ENCODE results near the gene KIF12. TPM values are rescaled to one million over a fixed set of nuclear protein-coding genes. Genes with fewer than 3 reads are reported as not detected.

The KIF12 gene
- total RNA-seq, 1 experiment from 2014 or later = not detected

DNA sequence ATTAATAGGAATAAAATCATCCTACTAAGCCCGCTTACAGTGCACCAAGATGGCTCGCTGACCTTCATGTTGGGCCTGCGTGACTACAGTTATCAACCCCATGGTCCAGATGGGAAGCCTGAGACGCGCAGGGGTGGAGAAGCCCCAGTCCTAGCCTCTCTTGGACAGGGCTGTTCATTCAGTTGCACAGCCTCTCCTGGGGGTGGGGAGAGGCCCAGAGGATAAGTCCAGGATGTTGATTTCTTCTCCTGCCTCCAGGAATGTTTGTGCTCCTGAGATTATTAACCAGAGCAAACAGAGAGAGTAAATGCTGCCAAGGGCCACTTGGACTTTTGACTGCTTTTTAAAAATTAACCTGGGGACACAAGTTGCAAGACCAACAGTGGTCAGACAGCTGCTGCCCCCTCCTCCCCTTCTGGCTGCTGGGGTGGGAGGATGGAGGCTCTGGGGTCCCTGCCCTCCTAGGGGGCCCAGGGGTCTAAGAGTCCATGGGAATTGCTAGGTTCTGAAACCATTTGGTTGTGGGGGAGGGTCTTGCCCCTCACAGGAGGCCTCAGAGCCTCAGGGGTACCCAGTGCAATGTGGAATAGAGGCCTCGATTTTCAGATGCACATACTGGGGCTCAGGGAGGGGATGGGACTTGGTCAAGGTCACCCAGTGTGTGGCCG lies 18.2 kb downstream of the KIF12 start:
- Histone ChIP-seq H3K9me3 (ENCODE audit: low read length) (no peaks in the 10 kb centered on the region), H3K4me2 (ENCODE audit: low read depth, low read length, poor library complexity, severe bottlenecking) (no peak overlapping the region), H3K4me1 (ENCODE audit: low read length) (no peaks in the 10 kb centered on the region), H3K27ac (ENCODE audit: low read length) (no peak overlapping the region), H4K20me1 (ENCODE audit: insufficient read depth, low read depth, low read length) (no peaks in the 10 kb centered on the region), H3K79me2 (ENCODE audit: low read length) (no peaks in the 10 kb centered on the region), H3K27me3 (ENCODE audit: low read length) (no peaks in the 10 kb centered on the region), H3K9ac (ENCODE audit: low read length) (no peak overlapping the region), H3K9me2 (replicated peaks; ENCODE audit: insufficient read depth, low read length) (no peaks in the 10 kb centered on the region), H3K36me3 (ENCODE audit: insufficient read depth, low read length) (no peaks in the 10 kb centered on the region), H2AFZ (ENCODE audit: low read length) (no peak overlapping the region), H3K4me3 (ENCODE audit: low read length) (no peak overlapping the region)
- DNase-seq = no peak

DNA sequence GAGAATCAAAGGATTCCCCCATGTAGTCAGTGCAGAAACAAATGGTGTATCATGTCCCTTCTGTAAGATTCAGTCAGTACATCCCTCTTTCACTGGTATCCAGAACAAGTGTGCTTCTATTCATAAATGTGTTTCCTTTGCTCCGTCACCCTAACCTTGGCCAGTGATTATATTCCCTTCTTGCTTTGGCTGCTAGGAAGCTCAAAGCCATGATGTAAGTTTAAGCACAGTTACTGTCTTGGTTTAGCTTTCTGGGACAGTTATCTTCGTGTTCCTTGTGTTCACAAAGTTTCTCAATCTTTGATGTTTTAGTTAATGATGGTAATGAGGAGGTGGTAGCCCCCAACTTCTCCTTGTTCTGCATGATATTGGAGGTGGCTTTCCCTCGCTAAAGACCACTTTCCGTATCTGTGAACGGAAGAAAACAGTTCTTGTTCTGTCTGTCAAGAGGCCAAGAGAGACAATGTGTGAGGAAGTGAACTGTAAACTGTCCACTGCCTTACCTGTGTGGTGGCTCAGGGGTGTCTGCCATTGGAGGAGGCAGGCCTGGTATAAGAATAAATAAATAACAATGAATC lies 18.8 kb downstream of the KIF12 start:
- Histone ChIP-seq H2AFZ (ENCODE audit: low read length) (no peak overlapping the region), H3K36me3 (ENCODE audit: insufficient read depth, low read length) (no peaks in the 10 kb centered on the region), H4K20me1 (ENCODE audit: insufficient read depth, low read depth, low read length) (no peaks in the 10 kb centered on the region), H3K27me3 (ENCODE audit: low read length) (no peaks in the 10 kb centered on the region), H3K79me2 (ENCODE audit: low read length) (no peaks in the 10 kb centered on the region), H3K4me2 (ENCODE audit: low read depth, low read length, poor library complexity, severe bottlenecking) (no peak overlapping the region), H3K4me1 (ENCODE audit: low read length) (no peaks in the 10 kb centered on the region), H3K27ac (ENCODE audit: low read length) (no peak overlapping the region), H3K4me3 (ENCODE audit: low read length) (no peak overlapping the region), H3K9me3 (ENCODE audit: low read length) (no peaks in the 10 kb centered on the region), H3K9me2 (replicated peaks; ENCODE audit: insufficient read depth, low read length) (no peaks in the 10 kb centered on the region), H3K9ac (ENCODE audit: low read length) (no peak overlapping the region)
- DNase-seq = no peak

DNA sequence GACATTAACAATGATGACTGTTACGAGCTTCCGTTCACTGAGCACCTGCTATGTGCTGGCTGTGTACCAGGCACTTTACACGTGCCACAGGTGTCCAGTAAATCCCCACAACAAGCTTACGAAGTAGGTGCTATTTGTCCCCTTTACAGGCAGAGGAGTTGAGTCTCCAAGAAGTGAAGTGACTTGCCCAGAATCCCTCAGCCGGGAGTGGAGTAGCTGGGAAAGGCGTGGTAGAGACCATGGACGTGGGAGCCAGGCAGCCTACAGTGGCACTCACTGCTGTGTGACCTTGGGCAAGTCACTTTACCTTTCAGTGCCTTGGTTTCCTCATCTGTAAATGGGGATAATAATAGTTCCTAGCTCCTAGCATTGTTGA lies 20.3 kb downstream of the KIF12 start:
- H3K4me2 ChIP-seq (ENCODE audit: low read depth, low read length, poor library complexity, severe bottlenecking) = no peak overlapping the region
- H3K36me3 ChIP-seq (ENCODE audit: insufficient read depth, low read length) = no peaks in the 10 kb centered on the region
- no peaks in the 10 kb centered on the region for H3K9me2 ChIP-seq (replicated peaks; ENCODE audit: insufficient read depth, low read length)
- H3K27me3 ChIP-seq (ENCODE audit: low read length) = no peaks in the 10 kb centered on the region
- no peak overlapping the region for H3K27ac ChIP-seq (ENCODE audit: low read length)
- H3K9me3 ChIP-seq (ENCODE audit: low read length) = no peaks in the 10 kb centered on the region
- no peak overlapping the region for H2AFZ ChIP-seq (ENCODE audit: low read length)
- H3K4me1 ChIP-seq (ENCODE audit: low read length) = no peaks in the 10 kb centered on the region
- H3K9ac ChIP-seq (ENCODE audit: low read length) = no peak overlapping the region
- H4K20me1 ChIP-seq (ENCODE audit: insufficient read depth, low read depth, low read length) = no peaks in the 10 kb centered on the region
- no peak overlapping the region for H3K4me3 ChIP-seq (ENCODE audit: low read length)
- H3K79me2 ChIP-seq (ENCODE audit: low read length) = no peaks in the 10 kb centered on the region
- DNase-seq = no peak

DNA sequence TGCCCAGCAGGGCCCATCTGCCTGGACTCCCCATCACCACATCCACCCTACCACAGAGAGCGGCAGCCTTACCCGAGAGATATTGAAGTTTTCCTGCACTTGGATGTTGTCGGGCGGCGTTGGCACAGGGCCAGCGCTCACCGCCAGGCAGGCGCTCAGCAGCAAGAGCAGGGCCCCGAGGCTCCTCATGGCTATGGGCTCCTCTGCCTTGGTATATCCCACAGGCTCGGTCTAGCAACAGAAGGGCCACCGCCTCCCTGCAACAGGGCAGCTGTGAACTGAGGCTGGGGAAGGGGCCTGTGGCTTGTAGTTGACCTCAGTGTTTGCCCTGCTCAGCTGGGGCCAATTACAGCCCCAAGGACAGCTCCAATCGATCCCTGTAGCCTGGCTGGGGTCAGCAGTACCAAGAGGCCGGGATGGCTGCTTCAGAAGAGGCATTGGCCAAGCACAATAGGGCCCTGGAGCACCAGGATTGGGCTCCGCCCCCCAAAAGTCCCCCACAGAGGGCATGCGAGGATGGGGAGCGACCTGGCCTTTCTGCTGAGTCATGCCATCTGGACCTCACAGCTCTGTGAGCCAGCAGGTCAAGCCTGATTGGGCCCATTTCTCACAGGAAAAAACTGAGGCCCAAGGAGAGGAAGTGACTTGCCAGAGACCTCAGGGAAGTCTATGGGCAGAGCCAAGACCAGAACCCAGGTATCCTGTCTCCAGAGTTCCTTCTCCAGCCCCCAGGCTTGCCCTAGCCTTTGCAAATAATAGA lies 20.9 kb downstream of the KIF12 start, which contains the start of gene AMBP:
Gene AMBP, minus strand, starts transcription at position 280 of the 760 bp plus-strand sequence. Its CDS starts 91 bp downstream, at position 189.
- Histone ChIP-seq H3K4me1 (ENCODE audit: low read length) (no peaks in the 10 kb centered on the region), H3K27me3 (ENCODE audit: low read length) (no peaks in the 10 kb centered on the region), H3K9me2 (replicated peaks; ENCODE audit: insufficient read depth, low read length) (no peaks in the 10 kb centered on the region), H4K20me1 (ENCODE audit: insufficient read depth, low read depth, low read length) (no peaks in the 10 kb centered on the region), H3K4me3 (ENCODE audit: low read length) (no peak within 1 kb of the TSS), H3K9me3 (ENCODE audit: low read length) (no peaks in the 10 kb centered on the region), H3K9ac (ENCODE audit: low read length) (no peak within 1 kb of the TSS), H3K27ac (ENCODE audit: low read length) (no peak within 1 kb of the TSS), H2AFZ (ENCODE audit: low read length) (no peak within 1 kb of the TSS), H3K36me3 (ENCODE audit: insufficient read depth, low read length) (no peaks in the 10 kb centered on the region), H3K4me2 (ENCODE audit: low read depth, low read length, poor library complexity, severe bottlenecking) (no peak within 1 kb of the TSS), H3K79me2 (ENCODE audit: low read length) (no peaks in the 10 kb centered on the region)
- no peak for DNase-seq

DNA sequence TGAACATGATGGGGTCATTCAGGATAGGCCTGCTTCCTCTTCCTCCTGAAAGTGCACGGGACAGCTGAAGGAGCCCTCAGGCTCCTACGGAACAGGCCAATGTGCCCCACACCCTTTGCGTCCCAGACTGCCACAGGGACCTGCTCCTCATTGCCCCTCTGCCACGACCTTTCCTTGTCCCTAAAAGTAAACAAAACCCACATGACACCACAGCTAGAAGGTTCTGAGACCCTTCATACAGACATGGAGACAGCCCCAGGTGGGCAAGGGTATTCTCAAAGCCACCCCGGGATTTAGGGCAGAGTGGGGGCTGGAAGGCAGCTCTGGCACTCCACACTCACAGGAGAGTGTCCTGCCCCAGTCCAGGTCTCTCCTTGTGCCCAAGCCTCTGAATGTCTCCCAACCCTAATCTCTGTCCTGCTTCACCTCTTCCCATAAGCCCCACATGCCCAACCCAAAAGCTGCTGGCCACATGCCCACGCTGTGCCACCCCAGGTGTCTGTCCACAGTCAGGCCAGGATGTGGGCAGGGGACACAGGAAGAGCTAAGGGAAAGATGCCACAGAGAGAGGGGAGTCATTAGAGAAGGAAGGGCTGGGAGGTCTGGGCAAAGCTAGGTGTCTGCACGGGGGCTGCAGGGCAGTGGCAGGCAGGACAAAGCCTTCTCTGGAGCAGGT lies 21.8 kb downstream of the KIF12 start:
- Histone ChIP-seq H3K4me1 (ENCODE audit: low read length) (no peaks in the 10 kb centered on the region), H3K4me3 (ENCODE audit: low read length) (no peak overlapping the region), H3K9me2 (replicated peaks; ENCODE audit: insufficient read depth, low read length) (no peaks in the 10 kb centered on the region), H4K20me1 (ENCODE audit: insufficient read depth, low read depth, low read length) (no peaks in the 10 kb centered on the region), H3K4me2 (ENCODE audit: low read depth, low read length, poor library complexity, severe bottlenecking) (no peak overlapping the region), H3K36me3 (ENCODE audit: insufficient read depth, low read length) (no peaks in the 10 kb centered on the region), H3K9ac (ENCODE audit: low read length) (no peak overlapping the region), H3K27me3 (ENCODE audit: low read length) (no peaks in the 10 kb centered on the region), H3K79me2 (ENCODE audit: low read length) (no peaks in the 10 kb centered on the region), H2AFZ (ENCODE audit: low read length) (no peak overlapping the region), H3K27ac (ENCODE audit: low read length) (no peak overlapping the region), H3K9me3 (ENCODE audit: low read length) (no peaks in the 10 kb centered on the region)
- DNase-seq = no peak

DNA sequence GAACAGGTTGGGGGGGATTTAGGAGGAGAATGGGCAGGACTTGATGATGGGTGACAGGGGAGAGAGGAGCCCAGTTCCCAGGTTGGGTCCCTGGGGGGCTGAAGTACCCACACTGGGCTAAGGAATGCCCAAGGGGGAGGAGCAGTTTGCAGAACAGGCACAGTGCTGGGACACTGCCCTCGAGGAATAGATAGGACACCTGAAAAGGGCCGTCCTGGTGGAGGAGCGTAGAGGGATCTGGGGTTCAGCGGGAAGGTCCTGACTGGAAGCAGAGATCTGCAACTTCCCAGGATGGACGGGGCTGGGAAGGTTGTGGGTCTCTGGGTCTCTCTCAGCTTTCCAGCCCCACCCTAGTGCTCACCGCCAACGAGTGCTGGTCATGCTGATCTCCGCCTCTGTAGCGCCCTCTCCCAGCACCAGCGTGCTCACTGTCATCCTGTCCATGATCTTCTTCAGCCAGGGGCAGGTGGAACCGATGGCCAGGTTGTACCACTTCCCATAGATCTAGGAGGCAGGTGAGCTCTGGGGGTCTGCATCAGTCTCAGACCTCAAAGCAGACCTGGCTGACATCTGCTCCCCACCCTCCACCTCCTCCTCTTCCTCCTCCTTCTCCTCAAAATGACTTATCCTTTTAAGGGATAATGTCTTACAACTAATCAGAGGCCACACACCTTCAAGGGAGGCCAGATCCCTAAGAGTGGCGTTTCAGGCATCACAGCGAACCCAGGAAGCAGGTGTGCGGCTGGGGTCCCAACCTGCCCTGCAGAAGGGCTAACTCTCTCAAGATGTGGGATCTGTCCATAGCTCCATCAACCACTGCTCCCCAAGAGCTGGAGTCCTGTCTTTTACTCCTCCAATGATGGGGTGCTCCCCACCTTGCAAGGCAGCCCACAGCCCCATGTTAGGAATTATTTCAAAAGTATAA lies 22.6 kb downstream of the KIF12 start:
- no peaks in the 10 kb centered on the region for H3K4me1 ChIP-seq (ENCODE audit: low read length)
- no peaks in the 10 kb centered on the region for H3K9me3 ChIP-seq (ENCODE audit: low read length)
- H3K9me2 ChIP-seq (replicated peaks; ENCODE audit: insufficient read depth, low read length) = no peaks in the 10 kb centered on the region
- no peaks in the 10 kb centered on the region for H3K79me2 ChIP-seq (ENCODE audit: low read length)
- no peak overlapping the region for H3K4me3 ChIP-seq (ENCODE audit: low read length)
- no peaks in the 10 kb centered on the region for H3K36me3 ChIP-seq (ENCODE audit: insufficient read depth, low read length)
- H4K20me1 ChIP-seq (ENCODE audit: insufficient read depth, low read depth, low read length) = no peaks in the 10 kb centered on the region
- H3K9ac ChIP-seq (ENCODE audit: low read length) = no peak overlapping the region
- no peaks in the 10 kb centered on the region for H3K27me3 ChIP-seq (ENCODE audit: low read length)
- no peak overlapping the region for H3K4me2 ChIP-seq (ENCODE audit: low read depth, low read length, poor library complexity, severe bottlenecking)
- no peak overlapping the region for H2AFZ ChIP-seq (ENCODE audit: low read length)
- DNase-seq = no peak
- no peak overlapping the region for H3K27ac ChIP-seq (ENCODE audit: low read length)

DNA sequence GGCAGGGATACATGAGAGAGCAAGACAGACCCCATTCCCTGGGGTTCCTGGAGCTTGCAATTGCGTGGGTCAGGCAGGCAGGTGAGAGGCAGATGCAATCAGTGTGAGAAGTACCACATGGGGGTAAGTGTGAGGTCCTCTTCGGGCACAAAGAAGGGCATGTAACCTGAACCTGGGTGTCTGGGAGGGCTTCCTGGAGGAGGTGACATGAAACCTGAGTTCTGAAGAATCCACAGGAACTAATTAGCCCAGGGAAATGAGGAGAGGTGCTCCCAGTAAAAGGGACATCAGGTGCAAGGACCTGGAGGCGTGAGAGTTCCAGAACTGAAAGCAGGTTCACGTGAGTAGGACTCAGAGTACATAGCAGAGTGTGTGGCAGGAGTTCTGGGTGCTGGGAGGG lies 23.5 kb downstream of the KIF12 start:
- no peaks in the 10 kb centered on the region for H4K20me1 ChIP-seq (ENCODE audit: insufficient read depth, low read depth, low read length)
- no peak overlapping the region for H3K27ac ChIP-seq (ENCODE audit: low read length)
- DNase-seq = no peak
- H3K27me3 ChIP-seq (ENCODE audit: low read length) = no peaks in the 10 kb centered on the region
- no peak overlapping the region for H3K9ac ChIP-seq (ENCODE audit: low read length)
- no peaks in the 10 kb centered on the region for H3K9me3 ChIP-seq (ENCODE audit: low read length)
- H2AFZ ChIP-seq (ENCODE audit: low read length) = no peak overlapping the region
- no peaks in the 10 kb centered on the region for H3K79me2 ChIP-seq (ENCODE audit: low read length)
- H3K9me2 ChIP-seq (replicated peaks; ENCODE audit: insufficient read depth, low read length) = no peaks in the 10 kb centered on the region
- H3K4me1 ChIP-seq (ENCODE audit: low read length) = no peaks in the 10 kb centered on the region
- H3K4me2 ChIP-seq (ENCODE audit: low read depth, low read length, poor library complexity, severe bottlenecking) = no peak overlapping the region
- no peak overlapping the region for H3K4me3 ChIP-seq (ENCODE audit: low read length)
- no peaks in the 10 kb centered on the region for H3K36me3 ChIP-seq (ENCODE audit: insufficient read depth, low read length)

All from Karpas-422 (cell line).